HG02840 (cell line): ENCODE results near the gene LAD1.

ENCODE experiments used
- ATAC-seq: cut with Tn5 transposase; IDR thresholded peaks from one replicate; pipeline ENCODE4 v1.9.1; 2021; ENCODE audit warnings: mild to moderate bottlenecking, moderate library complexity, moderate number of reproducible peaks; ENCODE audit not compliant: unreplicated experiment, low FRiP score

LAD1 gene

GRCh38 chr1:201331166-201331565 is 68.0 kb downstream of the LAD1 start:
- ATAC-seq = no peak
